ENCODE measurements around the gene GPR15. TPM values are rescaled to one million over a fixed set of nuclear protein-coding genes. Genes with fewer than 3 reads are reported as not detected.

The GPR15 gene
- total and polyA plus RNA-seq, 7 experiments from 2014 or later = 0.52 to 24.2 (median 3.5) TPM

DNA sequence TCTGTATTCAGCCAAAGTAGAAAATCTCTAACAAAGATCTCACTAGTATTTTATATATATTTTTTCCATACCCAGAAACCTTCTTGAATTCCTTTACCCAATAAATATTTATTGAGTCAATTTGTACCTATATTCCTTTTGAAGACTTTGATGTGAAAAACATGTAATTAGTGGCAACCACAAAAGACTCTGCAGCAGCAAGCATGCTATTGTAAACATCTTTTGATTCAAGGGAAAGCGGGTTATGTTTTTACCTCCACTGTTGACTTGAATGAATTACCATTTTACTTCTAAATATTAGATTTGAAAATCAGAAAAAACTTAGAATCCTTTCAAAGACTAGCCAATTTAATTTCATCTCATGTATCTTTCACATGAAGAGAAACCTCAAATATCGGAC is 2.4 kb downstream of the GPR15 start:
- CTCF ChIA-PET = no interaction called here
- peak overlapping the region in 1 of 10 donors; percentile 35 for H3K4me3 Mint-ChIP-seq

GRCh38 chr3:98534734-98535133 is 3.0 kb downstream of the GPR15 start:
- Mint-ChIP-seq H3K4me1 (peaks cover 0 to 55% (median 0%) of the 10 kb centered on the region in 7 donors), H3K9me3 (no peaks in the 10 kb centered on the region), H3K27me3 (peaks cover 0 to 2% (median 0%) of the 10 kb centered on the region in 5 donors), H3K36me3 (peaks cover 0 to 33% (median 0%) of the 10 kb centered on the region in 5 donors), H3K27ac (peak overlapping the region in 1 of 9 donors; percentile 13), H3K4me3 (no peak overlapping the region)
- ATAC-seq (no peak), DNase-seq (no peak)
- POLR2A ChIA-PET = no interaction called here
- Histone ChIP-seq H3K36me3 (ENCODE audit: control insufficient read depth in 2 of 3, insufficient read depth in 3 of 3, low read length in 3 of 3) (no peaks in the 10 kb centered on the region), H3K27ac (ENCODE audit: low read depth, low read length) (no peak overlapping the region), H3K27me3 (ENCODE audit: control insufficient read depth in 2 of 2, insufficient read depth in 2 of 2, low read length in 2 of 2) (no peaks in the 10 kb centered on the region), H3K4me1 (ENCODE audit: control insufficient read depth in 2 of 2, insufficient read depth in 2 of 2, low read length in 2 of 2) (no peaks in the 10 kb centered on the region), H3K4me3 (ENCODE audit: low read length) (no peak overlapping the region), H3K9me3 (ENCODE audit: control insufficient read depth in 2 of 3, low read length in 3 of 3) (no peaks in the 10 kb centered on the region)
- intact Hi-C loops (cut with micrococcal nuclease) = no loop called here
- CTCF ChIA-PET = no interaction called here

More for the DNA sequence above, 2.4 kb downstream of the GPR15 start:
- DNase-seq (no peak), ATAC-seq (no peak)
- H3K36me3 Mint-ChIP-seq = peaks cover 0 to 34% (median 0%) of the 10 kb centered on the region in 5 donors
- no peaks in the 10 kb centered on the region for H3K9me3 Mint-ChIP-seq
- no peaks in the 10 kb centered on the region for H3K36me3 ChIP-seq (ENCODE audit: control insufficient read depth in 2 of 3, insufficient read depth in 3 of 3, low read length in 3 of 3)
- no peaks in the 10 kb centered on the region for H3K4me1 ChIP-seq (ENCODE audit: control insufficient read depth in 2 of 2, insufficient read depth in 2 of 2, low read length in 2 of 2)
- peak overlapping the region in 1 of 9 donors; percentile 42 for H3K27ac Mint-ChIP-seq
- no peak overlapping the region for H3K4me3 ChIP-seq (ENCODE audit: low read length)
- POLR2A ChIA-PET = interaction anchor here (1.6 kb wide), 1 partner anchor 11 kb away, joined by 5 read pairs; the partner anchor contains the start of gene CLDND1
- H3K27me3 ChIP-seq (ENCODE audit: control insufficient read depth in 2 of 2, insufficient read depth in 2 of 2, low read length in 2 of 2) = no peaks in the 10 kb centered on the region
- peaks cover 0 to 54% (median 0%) of the 10 kb centered on the region in 7 donors for H3K4me1 Mint-ChIP-seq
- no peak overlapping the region for H3K27ac ChIP-seq (ENCODE audit: low read depth, low read length)
- intact Hi-C loops (cut with micrococcal nuclease) = no loop called here
- H3K9me3 ChIP-seq (ENCODE audit: control insufficient read depth in 2 of 3, low read length in 3 of 3) = no peaks in the 10 kb centered on the region
- peaks cover 0 to 2% (median 0%) of the 10 kb centered on the region in 5 donors for H3K27me3 Mint-ChIP-seq

- ATAC-seq (no peak), DNase-seq (no peak)
- no peaks in the 10 kb centered on the region for H3K27me3 Mint-ChIP-seq
- Histone ChIP-seq H3K4me3 (ENCODE audit: low read length) (no peak overlapping the region), H3K4me1 (ENCODE audit: control insufficient read depth in 2 of 2, insufficient read depth in 2 of 2, low read length in 2 of 2) (peaks cover 0 to 12% of the 10 kb centered on the region in 2 donors), H3K9me3 (ENCODE audit: control insufficient read depth in 2 of 3, low read length in 3 of 3) (no peaks in the 10 kb centered on the region), H3K27me3 (ENCODE audit: control insufficient read depth in 2 of 2, insufficient read depth in 2 of 2, low read length in 2 of 2) (no peaks in the 10 kb centered on the region), H3K27ac (ENCODE audit: low read depth, low read length) (no peak overlapping the region), H3K36me3 (ENCODE audit: control insufficient read depth in 2 of 3, insufficient read depth in 3 of 3, low read length in 3 of 3) (no peaks in the 10 kb centered on the region)
- ChIA-PET CTCF (no interaction called here), POLR2A (interaction anchor here (1.0 to 1.2 kb wide), 2 partner anchors 19 to 20 kb away, joined by 3 read pairs; no protein-coding TSS in a partner anchor)
- H3K4me3 Mint-ChIP-seq = peak overlapping the region in 1 of 10 donors; percentile 68
- peak overlapping the region in 2 of 9 donors; percentile 49 to 66 for H3K27ac Mint-ChIP-seq
- H3K36me3 Mint-ChIP-seq = peaks cover 0 to 31% (median 0%) of the 10 kb centered on the region in 5 donors
- peaks cover 0 to under 1% (median 0%) of the 10 kb centered on the region in 11 donors for H3K9me3 Mint-ChIP-seq
- H3K4me1 Mint-ChIP-seq = peaks cover 0 to 51% (median 0%) of the 10 kb centered on the region in 7 donors
- intact Hi-C loops (cut with micrococcal nuclease) = loop anchor here (1.0 kb wide), 4 partner anchors 9 to 20 kb away; partner anchors contain the start of gene CLDND1 (in 1 of the 2)
These were observed 4.8 kb downstream of the GPR15 start for GRCh38 chr3:98536456-98537017.

DNA sequence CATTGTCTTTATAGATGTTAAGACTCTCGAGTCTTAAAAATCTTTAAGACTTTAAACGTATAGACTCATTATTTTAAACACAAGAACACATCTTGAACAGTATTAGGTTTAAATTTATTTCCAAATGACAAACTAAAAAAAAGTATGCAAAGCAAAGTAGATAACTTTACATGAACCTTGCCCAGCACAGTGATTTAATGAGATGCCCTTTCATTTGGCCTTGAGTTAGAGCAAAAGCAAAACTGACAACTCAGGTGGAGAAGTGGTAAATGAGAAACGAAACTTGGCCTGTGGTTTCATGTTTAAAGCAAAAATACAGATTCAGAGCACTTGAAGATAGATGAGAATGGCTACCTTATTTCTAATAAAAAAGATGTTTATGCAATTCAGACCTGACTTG is 8.6 kb downstream of the GPR15 start:
- no peaks in the 10 kb centered on the region for H3K27me3 ChIP-seq (ENCODE audit: control insufficient read depth in 2 of 2, insufficient read depth in 2 of 2, low read length in 2 of 2)
- Mint-ChIP-seq H3K4me3 (peak overlapping the region in 1 of 10 donors; percentile 49), H3K36me3 (peaks cover 0 to 39% (median 0%) of the 10 kb centered on the region in 5 donors), H3K27ac (peak overlapping the region in 1 of 9 donors; percentile 75), H3K9me3 (peaks cover 0 to 9% (median 0%) of the 10 kb centered on the region in 11 donors), H3K27me3 (no peaks in the 10 kb centered on the region), H3K4me1 (peaks cover 0 to 64% (median 0%) of the 10 kb centered on the region in 7 donors)
- H3K4me3 ChIP-seq (ENCODE audit: low read length) = no peak overlapping the region
- no peaks in the 10 kb centered on the region for H3K9me3 ChIP-seq (ENCODE audit: control insufficient read depth in 2 of 3, low read length in 3 of 3)
- ChIA-PET POLR2A (interaction anchor here (1.6 kb wide), 2 partner anchors 18 to 50 kb away, joined by 3 to 4 read pairs; partner anchors contain the start of gene CLDND1), CTCF (no interaction called here)
- H3K27ac ChIP-seq (ENCODE audit: low read depth, low read length) = no peak overlapping the region
- DNase-seq = no peak
- ATAC-seq = no peak
- intact Hi-C loops (cut with micrococcal nuclease) = loop anchor here in 1 of 2 donors (1.0 to 2.0 kb wide), 3 partner anchors 16 to 52 kb away; partner anchors contain the start of gene CPOX
- H3K36me3 ChIP-seq (ENCODE audit: control insufficient read depth in 2 of 3, insufficient read depth in 3 of 3, low read length in 3 of 3) = no peaks in the 10 kb centered on the region
- peaks cover 0 to 12% of the 10 kb centered on the region in 2 donors for H3K4me1 ChIP-seq (ENCODE audit: control insufficient read depth in 2 of 2, insufficient read depth in 2 of 2, low read length in 2 of 2)

DNA sequence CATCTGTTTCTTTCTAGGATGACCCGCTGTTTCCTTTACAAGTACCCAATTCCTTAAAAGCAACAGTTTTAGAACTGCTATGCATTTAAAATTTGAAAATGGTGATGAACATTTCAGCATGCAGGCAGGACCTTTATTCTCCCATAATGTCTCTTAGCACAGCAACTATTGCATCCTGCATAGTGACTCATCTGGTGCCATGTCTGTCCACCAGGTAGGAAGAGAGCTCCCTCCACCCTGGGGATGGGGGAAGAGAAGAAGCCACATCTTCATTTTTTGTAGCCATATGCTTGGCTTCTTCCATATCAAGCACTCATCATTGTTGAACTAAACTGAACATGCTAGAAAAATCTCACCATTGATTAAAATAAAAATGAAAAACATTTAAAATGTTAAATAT is 9.9 kb downstream of the GPR15 start:
- H3K4me3 Mint-ChIP-seq = peak overlapping the region in 1 of 10 donors; percentile 81
- intact Hi-C loops (cut with micrococcal nuclease) = loop anchor here in 1 of 2 donors (2.0 kb wide), 1 partner anchor 51 kb away; the partner anchor contains the start of gene CPOX
- ATAC-seq = no peak
- Histone ChIP-seq H3K27ac (ENCODE audit: low read depth, low read length) (no peak overlapping the region), H3K36me3 (ENCODE audit: control insufficient read depth in 2 of 3, insufficient read depth in 3 of 3, low read length in 3 of 3) (no peaks in the 10 kb centered on the region), H3K4me1 (ENCODE audit: control insufficient read depth in 2 of 2, insufficient read depth in 2 of 2, low read length in 2 of 2) (peaks cover 0 to 12% of the 10 kb centered on the region in 2 donors), H3K27me3 (ENCODE audit: control insufficient read depth in 2 of 2, insufficient read depth in 2 of 2, low read length in 2 of 2) (no peaks in the 10 kb centered on the region), H3K4me3 (ENCODE audit: low read length) (no peak overlapping the region), H3K9me3 (ENCODE audit: control insufficient read depth in 2 of 3, low read length in 3 of 3) (no peaks in the 10 kb centered on the region)
- POLR2A ChIA-PET = interaction anchor here (1.6 kb wide), 2 partner anchors 19 to 49 kb away, joined by 3 to 4 read pairs; partner anchors contain the start of gene CLDND1
- peaks cover 0 to 66% (median 0%) of the 10 kb centered on the region in 7 donors for H3K4me1 Mint-ChIP-seq
- H3K27me3 Mint-ChIP-seq = peaks cover 0 to 5% (median 0%) of the 10 kb centered on the region in 5 donors
- CTCF ChIA-PET = interaction anchor here (0.6 kb wide), 1 partner anchor 882 kb away, joined by 4 read pairs; no protein-coding TSS in a partner anchor
- H3K36me3 Mint-ChIP-seq = peaks cover 0 to 37% (median 0%) of the 10 kb centered on the region in 5 donors
- peaks cover 0 to 9% (median 0%) of the 10 kb centered on the region in 11 donors for H3K9me3 Mint-ChIP-seq
- no peak for DNase-seq
- peak overlapping the region in 1 of 9 donors; percentile 90 for H3K27ac Mint-ChIP-seq

DNA sequence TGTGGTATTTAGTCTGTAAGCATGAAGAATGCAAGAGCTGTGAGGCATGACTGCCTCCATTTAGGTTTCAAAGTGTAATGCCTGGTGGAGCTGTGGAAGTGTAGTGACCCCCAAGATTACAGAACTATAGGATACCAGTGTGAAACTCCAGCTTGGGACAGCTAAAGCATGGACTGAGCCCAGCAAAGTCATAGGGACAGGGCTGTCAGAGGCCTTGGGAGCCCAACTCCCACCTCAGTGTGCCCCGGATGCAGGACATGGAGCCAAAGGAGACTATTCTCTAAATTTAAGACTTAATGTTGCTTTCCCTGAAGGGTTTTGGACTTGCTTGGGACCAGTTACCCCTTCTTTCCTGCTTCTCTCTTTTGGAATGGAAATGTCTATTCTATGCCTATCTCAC is 10.8 kb downstream of the GPR15 start:
- no peak for ATAC-seq
- peaks cover 0 to 5% (median 0%) of the 10 kb centered on the region in 5 donors for H3K27me3 Mint-ChIP-seq
- H3K27ac Mint-ChIP-seq = peak overlapping the region in 1 of 9 donors; percentile 51

More for the DNA sequence above, 10.8 kb downstream of the GPR15 start:
- ChIA-PET POLR2A (no interaction called here), CTCF (no interaction called here)
- H3K9me3 ChIP-seq (ENCODE audit: control insufficient read depth in 2 of 3, low read length in 3 of 3) = no peaks in the 10 kb centered on the region
- no peaks in the 10 kb centered on the region for H3K36me3 ChIP-seq (ENCODE audit: control insufficient read depth in 2 of 3, insufficient read depth in 3 of 3, low read length in 3 of 3)
- intact Hi-C loops (cut with micrococcal nuclease) = no loop called here
- DNase-seq = no peak
- H3K27me3 ChIP-seq (ENCODE audit: control insufficient read depth in 2 of 2, insufficient read depth in 2 of 2, low read length in 2 of 2) = no peaks in the 10 kb centered on the region
- H3K4me1 ChIP-seq (ENCODE audit: control insufficient read depth in 2 of 2, insufficient read depth in 2 of 2, low read length in 2 of 2) = peaks cover 0 to 12% of the 10 kb centered on the region in 2 donors
- H3K4me3 ChIP-seq (ENCODE audit: low read length) = no peak overlapping the region
- H3K27ac ChIP-seq (ENCODE audit: low read depth, low read length) = no peak overlapping the region
- H3K4me1 Mint-ChIP-seq = peaks cover 0 to 59% (median 0%) of the 10 kb centered on the region in 7 donors
- H3K36me3 Mint-ChIP-seq = peaks cover 0 to 36% (median 0%) of the 10 kb centered on the region in 5 donors
- peaks cover 0 to 9% (median 0%) of the 10 kb centered on the region in 11 donors for H3K9me3 Mint-ChIP-seq
- no peak overlapping the region for H3K4me3 Mint-ChIP-seq
